ENCODE results near the gene SLC6A11. TPM values are rescaled to one million over a fixed set of nuclear protein-coding genes. Genes with fewer than 3 reads are reported as not detected.

SLC6A11 gene
- total and polyA plus RNA-seq, 2 of the 13 experiments (the other 11 are each of a cell fraction or from before 2014, with no cell fraction given) = 17.9 to 34.5 TPM

GRCh38 chr3:10970306-10970960, 154.4 kb downstream of the SLC6A11 start:
- H2AFZ ChIP-seq (ENCODE audit: low read length) = no peak overlapping the region
- no peaks in the 10 kb centered on the region for H3K36me3 ChIP-seq (replicated peaks in 1 of 2; ENCODE audit: control insufficient read depth in 1 of 2, insufficient read depth in 2 of 2, low read length in 2 of 2)
- H3K27ac ChIP-seq (ENCODE audit: extremely low read length, insufficient read depth, low read length) = no peak overlapping the region
- ChIA-PET CTCF (ENCODE audit: low intra/inter-chr PET ratio, low total read pairs) (no interaction called here), POLR2A (no interaction called here)
- no peak for DNase-seq (ENCODE audit: low spot score)
- no peaks in the 10 kb centered on the region for H3K4me1 ChIP-seq (ENCODE audit: insufficient read depth, low read length)
- H3K9ac ChIP-seq (ENCODE audit: insufficient read depth, low read depth, low read length) = no peak overlapping the region
- no TSS peak for BruUV-seq (replicated peaks)
- H3K4me2 ChIP-seq (ENCODE audit: low read depth, low read length) = no peak overlapping the region
- intact Hi-C loops (cut with micrococcal nuclease; ENCODE audit: unreplicated experiment) = no loop called here
- H3K79me2 ChIP-seq (ENCODE audit: insufficient read depth, low read length) = no peaks in the 10 kb centered on the region
- peaks cover 0 to 13% of the 10 kb centered on the region in 2 experiments; a peak in 1 of 5 replicates for H3K27me3 ChIP-seq (ENCODE audit: control insufficient read depth in 1 of 2, insufficient read depth in 2 of 2, low read length in 2 of 2)
- H4K20me1 ChIP-seq (ENCODE audit: insufficient read depth, low read length) = no peaks in the 10 kb centered on the region
- TF ChIP-seq RFX3 (CRISPR knock-in tag; IDR thresholded peaks at IDR 0.05) = no peak
- TF ChIP-seq ZNF121 (CRISPR knock-in tag; IDR thresholded peaks at IDR 0.05) = no peak
- no peak for TF ChIP-seq REL (CRISPR knock-in tag; conservative IDR thresholded peaks at IDR 0.05)
- no peak for TF ChIP-seq HOMEZ (CRISPR knock-in tag; IDR thresholded peaks at IDR 0.05; ENCODE audit: low read depth)
- TF ChIP-seq TARDBP (CRISPR knock-in tag; IDR thresholded peaks at IDR 0.05) = no peak
- no peak for TF ChIP-seq ARID3A (IDR thresholded peaks at IDR 0.05; ENCODE audit: low read depth, low read length)
- no peak for TF ChIP-seq ARID4A (CRISPR knock-in tag; IDR thresholded peaks at IDR 0.05; ENCODE audit: borderline replicate concordance)
- no peak for TF ChIP-seq HNRNPK (IDR thresholded peaks at IDR 0.05; ENCODE audit: low read depth, low read length, poor library complexity, severe bottlenecking)
- no peak overlapping the region for H3K4me3 ChIP-seq (replicated peaks in 1 of 3; ENCODE audit: insufficient read depth in 1 of 3, low read depth in 2 of 3, low read length in 3 of 3)
- FAIRE-seq = no peak
- 17% methylated on average over 5 of the region's 5 CpGs for WGBS (ENCODE audit: low lambda C conversion rate)
- ATAC-seq = no peak
- no peaks in the 10 kb centered on the region for H3K9me3 ChIP-seq (ENCODE audit: low read length)
- in situ Hi-C loops (cut with HindIII; ENCODE audit: extremely low pct_ligation_motif_present, low pct_unique_long_range_greater_than_20kb) = no loop called here

Data from HepG2 (cell line).